Stimulated activated CD8-positive, alpha-beta memory T cell treated with anti-CD3 and anti-CD28 coated beads, Interleukin-7, amount 100 ng/mL, for 4 hours (primary cell): ENCODE data around the gene GNAI3.

Source experiments
- DNase-seq, 2 donors: peaks; one replicate each; pipeline ENCODE4 v3.0.0-alpha.2; 2020; ENCODE audit warnings: low read depth in 2 of 2

Gene GNAI3

GRCh38 chr1:109546311-109547109, 1.9 kb upstream of the GNAI3 start:
- peak; percentile 74 to 86 for DNase-seq

DNA sequence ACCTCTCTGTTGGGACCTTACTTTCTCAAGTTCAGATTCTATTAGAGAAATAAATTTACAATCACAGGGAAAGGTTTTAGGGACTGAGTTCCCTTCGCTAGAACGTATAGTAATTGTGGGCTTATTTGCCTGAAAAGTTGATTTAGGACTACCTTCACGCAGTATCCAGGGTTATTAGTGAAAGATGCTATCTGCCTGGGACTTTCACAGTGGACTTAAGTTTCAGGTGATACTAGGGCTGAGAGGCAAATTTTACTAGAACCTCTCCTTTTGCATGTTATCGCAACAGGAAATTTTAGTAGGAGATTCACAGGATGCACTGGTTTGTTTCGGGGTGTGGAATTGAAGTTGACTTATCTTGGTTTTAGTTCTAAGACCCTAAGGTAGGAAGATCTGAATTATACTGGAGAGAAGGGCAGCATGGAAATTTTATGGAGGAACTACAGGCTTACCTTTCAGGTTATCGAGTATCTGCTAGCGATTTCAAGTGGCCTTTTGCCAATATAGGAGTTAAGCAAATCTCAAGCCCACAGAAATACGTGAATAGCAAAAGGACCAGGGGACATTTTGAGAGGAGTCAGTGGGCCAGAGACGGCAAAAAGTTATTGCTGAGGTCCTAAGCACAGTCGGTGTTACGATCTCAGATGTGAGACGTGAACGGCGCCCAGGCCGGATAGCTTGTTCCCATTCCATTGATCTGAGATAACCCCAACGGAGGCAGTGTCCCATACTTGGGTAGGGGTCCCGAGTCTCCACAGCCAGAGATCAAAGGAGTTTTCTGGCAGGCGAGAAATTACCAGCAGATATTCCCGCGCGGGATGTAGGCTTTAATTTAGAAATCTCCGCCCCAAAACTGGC, 723 bp upstream of the GNAI3 start:
- no peak for DNase-seq

DNA sequence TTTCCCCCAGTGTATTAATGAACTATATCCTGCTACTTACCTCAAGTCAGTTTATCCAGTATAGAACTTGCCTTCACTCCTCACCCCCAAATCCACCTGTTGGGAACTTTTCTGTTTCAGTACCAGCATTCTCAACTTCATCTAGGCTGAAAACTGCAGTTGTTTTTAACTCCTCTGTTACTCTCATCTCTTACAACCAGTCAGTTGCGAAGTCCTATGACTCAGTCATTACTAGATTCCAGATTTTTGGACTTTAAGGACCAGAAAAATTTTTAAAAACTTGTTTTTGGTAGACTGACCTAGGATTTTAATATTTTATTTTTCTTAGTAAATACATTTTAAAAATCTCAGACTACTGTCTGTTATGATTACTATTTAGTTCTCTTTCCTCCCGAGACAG, 8.1 kb downstream of the GNAI3 start:
- no peak for DNase-seq

DNA sequence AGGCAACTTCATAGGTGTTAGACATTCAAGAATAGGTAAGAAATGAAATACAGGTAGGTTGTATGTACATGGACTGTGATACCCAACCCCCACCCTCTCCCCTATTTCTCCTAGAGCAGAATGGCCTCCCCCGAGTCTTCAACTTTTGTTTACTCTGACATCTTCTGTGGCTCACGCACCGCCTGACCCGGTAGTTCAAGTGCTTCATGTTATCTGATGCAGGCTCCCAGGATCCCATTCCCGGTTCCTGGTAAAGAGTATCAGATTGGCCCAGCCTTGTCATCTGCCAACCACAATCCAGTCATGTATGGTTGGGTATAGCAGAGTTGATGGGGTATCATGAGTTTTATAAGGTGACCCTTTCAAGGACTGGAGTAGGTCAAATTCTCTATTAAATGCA, 9.1 kb downstream of the GNAI3 start:
- no peak for DNase-seq

DNA sequence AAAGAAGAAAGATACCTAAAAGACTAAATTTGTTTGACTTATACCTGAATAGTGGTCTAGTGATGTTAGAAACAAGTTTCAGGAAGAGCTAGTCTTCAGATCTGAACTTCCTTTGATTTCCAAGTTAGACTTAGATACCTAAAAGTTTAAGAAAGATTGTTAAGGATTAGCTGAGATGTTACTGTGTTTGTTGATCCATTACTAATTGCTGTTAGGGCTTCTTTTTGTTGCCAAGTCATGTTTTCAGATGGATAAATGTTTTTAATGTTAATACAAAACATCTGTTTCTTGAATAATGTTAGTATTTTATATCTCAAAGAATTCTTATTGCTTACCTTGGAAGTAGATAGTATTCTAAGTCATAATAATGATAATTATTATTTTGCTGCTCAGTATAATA, 11.6 kb downstream of the GNAI3 start:
- DNase-seq = no peak

DNA sequence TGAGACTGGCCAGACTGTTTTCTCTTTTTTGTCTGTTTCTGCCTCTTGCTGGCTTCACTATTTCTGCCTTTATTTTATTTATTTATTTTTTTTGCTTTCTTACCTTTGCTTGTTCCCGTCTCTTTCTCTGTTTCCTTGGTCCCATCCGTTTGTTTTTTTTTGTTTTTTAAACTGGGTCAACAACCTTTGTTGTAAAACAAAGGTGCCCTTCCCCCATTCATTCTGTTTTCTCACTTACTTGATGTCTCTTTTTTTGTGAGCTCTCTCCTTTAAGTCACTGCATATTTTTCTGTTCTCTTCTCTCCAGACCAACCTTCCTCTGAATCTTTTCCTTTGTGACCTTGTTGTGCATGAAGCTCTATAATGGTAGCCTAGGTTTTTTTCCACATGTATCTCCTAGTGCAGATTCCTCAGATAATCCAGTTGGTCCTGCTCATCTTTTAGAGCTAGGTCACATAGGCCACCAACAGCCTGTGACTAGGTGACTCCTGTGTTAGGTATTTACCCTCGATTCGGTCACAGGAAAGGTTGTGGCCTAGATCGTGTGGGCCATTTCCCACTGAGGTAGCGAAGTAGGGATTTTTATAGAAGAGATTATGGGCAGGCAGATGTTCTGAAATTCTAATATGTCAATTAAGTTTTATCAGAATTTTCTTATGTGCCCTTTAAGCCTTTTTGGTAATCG, 15.9 kb downstream of the GNAI3 start:
- DNase-seq = no peak

GRCh38 chr1:109565241-109565640, 16.8 kb downstream of the GNAI3 start:
- DNase-seq = no peak

- no peak for DNase-seq
Measured at GRCh38 chr1:109566982-109567381, 18.6 kb downstream of the GNAI3 start.

DNA sequence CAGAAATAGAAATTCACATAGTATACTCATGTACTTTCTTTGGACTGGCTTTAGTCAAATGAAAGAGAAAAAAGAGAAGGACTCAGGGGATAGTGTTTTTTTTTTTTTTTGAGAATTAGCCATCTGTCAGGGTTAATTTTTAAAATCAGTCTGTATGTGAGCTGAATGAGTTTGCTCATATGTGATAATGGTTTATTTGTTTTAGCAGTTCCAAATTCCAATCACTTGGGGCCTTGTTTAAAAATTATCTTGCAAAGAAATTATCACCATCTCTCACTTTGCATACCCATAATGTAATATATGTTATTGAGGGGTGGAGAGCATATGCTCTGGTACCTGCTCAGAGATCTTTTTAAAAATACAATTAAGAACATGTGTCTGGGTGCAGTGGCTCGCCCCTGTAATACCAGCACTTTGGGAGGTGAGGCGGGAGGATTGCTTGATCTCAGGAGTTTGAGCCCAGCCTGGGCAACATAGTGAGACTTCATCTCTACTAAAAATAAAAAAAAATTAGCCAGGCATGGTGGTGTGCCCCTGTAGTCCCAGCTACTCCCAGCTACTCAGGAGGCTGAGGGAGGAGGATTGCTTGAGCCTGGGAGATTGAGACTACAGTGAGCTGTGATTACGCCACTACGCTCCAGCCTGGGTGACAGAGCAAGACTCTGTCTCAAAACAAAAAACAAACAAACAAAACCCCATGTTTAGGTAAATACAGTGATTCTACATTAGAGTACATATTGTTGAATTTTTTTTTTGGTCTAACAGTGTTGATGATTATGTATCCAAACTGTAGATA, 19.7 kb downstream of the GNAI3 start:
- no peak for DNase-seq

GRCh38 chr1:109569323-109569722, 20.9 kb downstream of the GNAI3 start:
- DNase-seq = no peak

GRCh38 chr1:109570414-109570813, 22.0 kb downstream of the GNAI3 start:
- DNase-seq = no peak

GRCh38 chr1:109573785-109574184, 25.4 kb downstream of the GNAI3 start:
- no peak for DNase-seq

DNA sequence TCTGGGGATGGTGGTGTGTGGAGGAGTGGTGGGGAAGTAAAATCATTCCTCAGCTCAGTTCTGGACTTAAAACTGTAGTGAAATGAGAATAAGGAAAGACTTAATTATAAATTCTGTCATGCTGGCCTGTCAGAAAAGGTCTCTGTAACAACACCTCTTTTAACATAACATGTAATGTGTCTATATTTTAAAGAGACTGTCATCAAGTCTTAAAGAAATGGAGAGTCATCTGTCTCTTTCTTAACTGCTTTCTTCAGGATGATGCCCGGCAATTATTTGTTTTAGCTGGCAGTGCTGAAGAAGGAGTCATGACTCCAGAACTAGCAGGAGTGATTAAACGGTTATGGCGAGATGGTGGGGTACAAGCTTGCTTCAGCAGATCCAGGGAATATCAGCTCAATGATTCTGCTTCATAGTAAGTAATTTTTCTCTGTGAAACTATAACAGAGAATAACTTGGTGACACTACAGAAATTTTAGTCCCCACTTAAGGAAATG, 30.6 kb downstream of the GNAI3 start:
- DNase-seq = no peak

DNA sequence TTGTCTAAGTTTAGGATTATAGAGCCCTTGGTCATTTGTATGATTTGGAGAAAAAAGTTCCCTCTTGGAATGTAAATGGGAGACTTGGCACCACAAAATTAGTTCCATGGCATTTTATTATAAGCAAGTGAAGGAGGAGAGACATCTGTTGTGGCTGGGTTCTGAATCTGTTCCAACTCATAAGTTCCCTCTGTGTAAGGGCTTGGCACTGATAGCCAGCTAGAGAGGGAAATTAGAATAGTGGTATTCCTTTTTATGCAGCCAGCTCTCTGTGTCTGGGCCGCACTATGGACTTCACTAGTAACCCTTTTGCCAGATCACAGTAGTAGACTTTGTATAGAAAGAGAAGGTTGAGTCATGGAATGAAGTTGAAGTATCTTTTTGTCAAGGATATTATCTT, 31.1 kb downstream of the GNAI3 start:
- DNase-seq = no peak

GRCh38 chr1:109582021-109582420, 33.6 kb downstream of the GNAI3 start:
- no peak for DNase-seq

GRCh38 chr1:109584766-109585165, 36.4 kb downstream of the GNAI3 start:
- no peak for DNase-seq

GRCh38 chr1:109586055-109586454, 37.6 kb downstream of the GNAI3 start:
- DNase-seq = no peak

DNA sequence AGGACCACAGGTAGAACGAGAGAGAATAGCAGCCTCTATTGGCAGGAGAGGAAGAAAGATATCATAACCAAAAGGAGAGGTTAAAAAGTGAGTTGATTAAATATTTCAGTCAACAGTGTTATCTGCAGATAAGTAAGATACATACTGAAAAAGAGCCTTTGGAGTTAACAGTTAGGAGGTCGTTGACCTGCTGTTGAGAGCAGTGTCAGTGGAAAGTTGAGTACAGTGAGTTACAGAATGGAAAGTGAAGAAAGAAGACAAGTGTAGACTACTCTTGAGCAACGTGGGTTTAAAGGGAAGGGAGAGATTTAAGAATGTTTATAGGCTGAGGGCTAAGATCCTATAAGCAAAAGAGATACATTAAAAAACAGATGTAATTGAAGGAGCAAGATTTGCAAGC, 40.8 kb downstream of the GNAI3 start:
- DNase-seq = no peak

- DNase-seq = no peak
Measured at GRCh38 chr1:109589679-109590078, 41.3 kb downstream of the GNAI3 start.

DNA sequence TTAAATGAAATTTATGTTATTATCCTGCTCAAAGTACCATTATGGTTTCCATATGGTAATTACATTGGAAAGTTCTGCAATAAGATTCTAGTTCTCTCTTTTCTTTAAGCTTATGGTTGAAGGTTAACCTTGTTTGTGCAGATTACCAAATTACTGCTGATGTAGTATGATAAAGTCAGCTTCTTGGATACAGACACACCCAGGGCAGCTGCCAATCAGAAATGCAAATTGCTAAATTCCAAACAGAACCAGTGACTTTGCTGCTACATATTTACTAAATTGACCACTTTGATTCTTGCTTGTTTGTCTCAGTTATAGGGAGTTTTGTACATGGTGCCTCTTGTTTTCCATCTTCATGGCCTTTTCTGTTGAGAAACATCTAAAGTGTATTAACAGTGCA, 44.5 kb downstream of the GNAI3 start:
- DNase-seq = no peak

DNA sequence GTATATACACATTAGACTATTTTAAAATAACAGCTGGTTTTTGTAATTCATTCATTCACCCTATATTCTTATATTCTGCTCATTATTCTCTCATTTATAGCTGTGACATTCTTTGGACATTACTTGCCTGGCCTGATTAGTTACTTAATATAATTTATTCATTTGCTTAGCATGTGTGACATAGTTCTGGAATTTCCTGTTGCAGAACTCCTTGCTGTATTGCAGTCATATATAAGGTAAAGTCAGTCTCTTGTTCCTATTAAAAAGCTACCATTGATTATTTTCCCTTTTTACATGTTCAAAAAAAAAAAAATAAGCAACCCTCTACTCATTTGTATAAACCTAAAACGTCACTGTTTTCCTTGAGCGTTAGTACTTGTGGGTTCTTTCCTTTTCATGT, 47.1 kb downstream of the GNAI3 start:
- DNase-seq = no peak

DNA sequence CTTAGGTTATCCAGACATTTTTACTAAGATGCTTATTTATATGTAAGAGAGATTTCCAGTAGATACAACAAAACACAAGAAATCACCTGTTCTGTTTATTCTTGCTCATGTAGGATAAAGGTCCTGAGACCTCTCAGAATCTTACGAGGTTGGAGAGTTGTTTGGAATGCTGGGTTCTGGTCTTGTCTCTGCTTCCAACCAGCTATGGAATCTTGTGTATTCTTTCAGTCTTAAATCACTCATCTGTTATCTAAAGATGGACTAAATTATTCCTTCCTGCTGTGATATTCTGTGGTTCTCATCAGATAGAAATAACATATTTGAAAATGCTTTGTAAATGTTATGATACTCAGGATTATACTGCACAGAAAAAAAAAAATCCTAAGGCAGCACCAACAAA, 49.7 kb downstream of the GNAI3 start:
- no peak for DNase-seq
